Colonic mucosa (tissue), 4 donors: Measurements from ENCODE around the gene MED13L. TPM values are rescaled to one million over a fixed set of nuclear protein-coding genes. Genes with fewer than 3 reads are reported as not detected.

ENCODE experiments used
- DNase-seq: peaks from one replicate; pipeline ENCODE4 v3.0.0-alpha.2; 2020
- H3K27ac ChIP-seq: fragments of 200-600 bp; one replicate; pipeline ENCODE4 v1.8.0; 2021
- H3K27me3 ChIP-seq: fragments of 200-600 bp; one replicate; pipeline ENCODE4 v1.8.0; 2021
- H3K36me3 ChIP-seq: fragments of 200-600 bp; one replicate; pipeline ENCODE4 v1.8.0; 2021
- H3K4me1 ChIP-seq: fragments of 200-600 bp; one replicate; pipeline ENCODE4 v1.8.0; 2021; ENCODE audit warnings: mild to moderate bottlenecking
- H3K4me3 ChIP-seq: fragments of 200-600 bp; one replicate; pipeline ENCODE4 v1.8.0; 2021
- H3K9ac ChIP-seq, 2 donors: one replicate each; pipeline ENCODE4 v1.7.0; 2013; ENCODE audit warnings: control low read depth in 2 of 2, low read depth in 2 of 2, low read length in 2 of 2
- H3K9me3 ChIP-seq: fragments of 200-600 bp; one replicate; pipeline ENCODE4 v1.8.0; 2021
- intact Hi-C: fragments of 100-400 bp; cut with DNase I; formaldehyde crosslinking; loops from one replicate; pipeline ENCODE4 v1.14.1; 2022
- total RNA-seq, 2 donors: library from RNA; stranded (reverse); fragmentation: NEBNext Ultra II Directional in 1 of 2; extraction: Animal tissue kit (Norgen Biotek cat#: 25700) in 1 of 2; gene quantifications; one replicate each; pipeline ENCODE4 v1.2.1, GENCODE V29; 2021
- TF ChIP-seq, protein P1 (sequence below): fragments of 200-600 bp; IDR thresholded peaks from one replicate; pipeline ENCODE4 v1.8.0; 2022; ENCODE audit warnings: antibody characterized with exemption, mild to moderate bottlenecking
- donor health status: healthy.
- donor health status: DM: no; HTN: no; CAD: no.
- donor health status: DM: no; HTN: no; CAD: no.

MED13L gene
- total RNA-seq, 2 donors from 2014 or later: 73.8 to 92.6 TPM

DNA sequence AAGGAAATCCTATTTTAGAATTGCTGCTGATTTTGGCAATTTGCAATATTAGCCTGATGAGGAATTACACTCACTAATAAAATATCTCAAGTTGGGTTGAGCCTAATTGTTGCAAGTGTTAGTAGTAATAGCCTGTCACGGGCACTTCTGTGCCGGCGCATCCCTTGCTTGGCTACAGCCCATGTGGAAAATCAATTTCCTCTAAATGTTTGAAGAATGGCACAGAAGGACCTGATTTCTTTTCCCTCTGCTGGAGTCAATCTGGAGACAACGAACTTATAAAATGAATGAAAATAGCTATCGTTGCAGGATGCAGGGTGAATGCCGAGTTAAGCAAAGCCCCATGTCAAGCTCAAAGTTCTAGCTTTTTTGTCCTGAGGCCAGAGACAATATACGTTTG is 31.2 kb upstream of the MED13L start:
- no peaks in the 10 kb centered on the region for H3K36me3 ChIP-seq
- intact Hi-C loops: no loop called here
- no peak overlapping the region for H3K9ac ChIP-seq
- TF ChIP-seq, protein P1, sequence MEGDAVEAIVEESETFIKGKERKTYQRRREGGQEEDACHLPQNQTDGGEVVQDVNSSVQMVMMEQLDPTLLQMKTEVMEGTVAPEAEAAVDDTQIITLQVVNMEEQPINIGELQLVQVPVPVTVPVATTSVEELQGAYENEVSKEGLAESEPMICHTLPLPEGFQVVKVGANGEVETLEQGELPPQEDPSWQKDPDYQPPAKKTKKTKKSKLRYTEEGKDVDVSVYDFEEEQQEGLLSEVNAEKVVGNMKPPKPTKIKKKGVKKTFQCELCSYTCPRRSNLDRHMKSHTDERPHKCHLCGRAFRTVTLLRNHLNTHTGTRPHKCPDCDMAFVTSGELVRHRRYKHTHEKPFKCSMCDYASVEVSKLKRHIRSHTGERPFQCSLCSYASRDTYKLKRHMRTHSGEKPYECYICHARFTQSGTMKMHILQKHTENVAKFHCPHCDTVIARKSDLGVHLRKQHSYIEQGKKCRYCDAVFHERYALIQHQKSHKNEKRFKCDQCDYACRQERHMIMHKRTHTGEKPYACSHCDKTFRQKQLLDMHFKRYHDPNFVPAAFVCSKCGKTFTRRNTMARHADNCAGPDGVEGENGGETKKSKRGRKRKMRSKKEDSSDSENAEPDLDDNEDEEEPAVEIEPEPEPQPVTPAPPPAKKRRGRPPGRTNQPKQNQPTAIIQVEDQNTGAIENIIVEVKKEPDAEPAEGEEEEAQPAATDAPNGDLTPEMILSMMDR: no peak
- no peaks in the 10 kb centered on the region for H3K9me3 ChIP-seq
- H3K27me3 ChIP-seq: no peaks in the 10 kb centered on the region
- DNase-seq: no peak
- H3K27ac ChIP-seq: no peak overlapping the region
- H3K4me1 ChIP-seq: no peaks in the 10 kb centered on the region
- no peak overlapping the region for H3K4me3 ChIP-seq

DNA sequence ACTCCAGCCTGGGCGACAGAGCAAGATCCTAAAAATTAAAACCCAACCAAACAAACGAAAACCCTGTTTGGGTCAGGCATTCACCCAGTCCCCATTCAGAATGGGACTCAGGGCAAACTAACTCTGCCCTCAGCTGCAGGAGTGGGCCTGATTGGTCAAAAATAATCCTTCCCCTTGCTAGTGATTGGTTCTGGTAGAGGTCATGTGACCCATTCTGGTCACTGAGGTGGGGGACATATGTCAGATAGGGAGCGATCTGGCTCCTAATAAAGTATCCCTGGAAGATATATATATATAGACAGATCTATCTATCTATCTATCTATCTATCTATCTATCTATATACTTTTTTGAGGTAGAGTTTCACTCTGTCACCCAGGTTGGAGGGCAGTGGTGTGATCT is 29.5 kb upstream of the MED13L start:
- no peak for DNase-seq
- Histone ChIP-seq H3K4me3 (no peak overlapping the region), H3K4me1 (no peaks in the 10 kb centered on the region), H3K36me3 (no peaks in the 10 kb centered on the region), H3K9me3 (no peaks in the 10 kb centered on the region), H3K27ac (no peak overlapping the region), H3K27me3 (no peaks in the 10 kb centered on the region), H3K9ac (no peak overlapping the region)
- TF ChIP-seq, protein P1: no peak
- intact Hi-C loops: no loop called here

DNA sequence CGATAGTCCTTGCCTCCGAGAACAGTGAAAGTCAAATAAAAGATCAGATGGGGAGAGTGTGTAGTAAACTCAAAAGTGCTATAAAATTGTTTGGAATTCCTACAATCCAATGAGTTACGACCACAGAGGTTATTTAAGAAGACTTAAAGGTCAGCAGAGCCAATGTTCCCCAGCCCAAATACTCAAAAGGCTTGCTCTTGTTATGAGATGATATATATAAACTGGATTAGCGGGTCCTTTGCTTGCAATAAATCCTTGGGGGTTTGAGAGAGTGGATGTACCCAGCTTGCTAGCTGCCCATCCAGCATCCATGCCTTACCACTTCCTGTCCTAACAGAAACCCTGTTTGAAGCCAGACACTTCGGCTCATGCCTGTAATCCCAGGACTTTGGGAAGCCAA is 29.0 kb upstream of the MED13L start:
- H3K27me3 ChIP-seq: no peaks in the 10 kb centered on the region
- H3K9me3 ChIP-seq: no peaks in the 10 kb centered on the region
- H3K4me1 ChIP-seq: no peaks in the 10 kb centered on the region
- intact Hi-C loops: no loop called here
- DNase-seq: no peak
- no peaks in the 10 kb centered on the region for H3K36me3 ChIP-seq
- TF ChIP-seq, protein P1: no peak
- H3K4me3 ChIP-seq: no peak overlapping the region
- no peak overlapping the region for H3K9ac ChIP-seq
- H3K27ac ChIP-seq: no peak overlapping the region

DNA sequence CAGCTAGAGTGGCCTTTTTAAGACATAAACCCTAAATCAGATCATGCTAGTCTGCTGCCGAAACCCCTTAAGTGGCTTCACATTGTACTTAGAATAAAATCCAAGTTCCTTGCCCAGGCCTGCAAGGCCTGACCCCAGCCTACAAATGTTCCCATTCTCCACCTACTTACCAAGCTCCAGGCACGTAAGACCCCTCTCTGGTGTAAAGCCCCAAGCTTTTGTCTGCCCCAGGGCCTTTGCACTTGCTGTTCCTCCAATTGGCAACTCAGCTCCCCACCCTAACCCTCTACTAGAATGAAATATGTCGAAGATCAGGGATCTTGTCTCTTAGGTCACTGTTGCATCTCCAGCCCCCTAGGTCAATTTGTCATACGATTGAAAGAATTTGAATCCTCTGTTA is 27.1 kb upstream of the MED13L start:
- TF ChIP-seq, protein P1: no peak
- DNase-seq: no peak
- H3K27me3 ChIP-seq: no peaks in the 10 kb centered on the region
- no peaks in the 10 kb centered on the region for H3K36me3 ChIP-seq
- H3K4me1 ChIP-seq: no peaks in the 10 kb centered on the region
- no peak overlapping the region for H3K4me3 ChIP-seq
- no peaks in the 10 kb centered on the region for H3K9me3 ChIP-seq
- intact Hi-C loops: no loop called here
- H3K9ac ChIP-seq: no peak overlapping the region
- no peak overlapping the region for H3K27ac ChIP-seq

DNA sequence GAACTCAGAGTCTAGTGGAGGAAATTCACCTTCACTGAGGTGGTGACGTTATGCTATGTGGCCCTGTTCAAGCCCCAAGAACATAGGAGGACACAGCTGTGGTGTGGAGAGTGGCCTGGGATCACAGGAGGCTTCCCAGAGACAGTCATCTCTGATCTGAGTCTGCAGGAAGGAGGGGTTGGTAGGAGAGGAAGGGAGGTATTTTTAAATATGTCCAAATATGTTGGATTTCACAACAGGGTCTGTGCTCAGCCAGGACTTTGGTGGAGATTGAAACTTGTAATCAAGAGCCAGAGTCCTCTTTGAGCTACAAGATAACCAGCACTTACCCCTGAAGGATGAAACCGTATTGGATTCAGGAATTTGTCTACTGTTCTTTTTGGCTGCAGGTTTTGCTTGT is 26.4 kb upstream of the MED13L start:
- H3K36me3 ChIP-seq: no peaks in the 10 kb centered on the region
- no peaks in the 10 kb centered on the region for H3K4me1 ChIP-seq
- TF ChIP-seq, protein P1: no peak
- H3K9me3 ChIP-seq: no peaks in the 10 kb centered on the region
- H3K9ac ChIP-seq: no peak overlapping the region
- no peak overlapping the region for H3K27ac ChIP-seq
- H3K4me3 ChIP-seq: no peak overlapping the region
- H3K27me3 ChIP-seq: no peaks in the 10 kb centered on the region
- DNase-seq: no peak
- intact Hi-C loops: no loop called here

DNA sequence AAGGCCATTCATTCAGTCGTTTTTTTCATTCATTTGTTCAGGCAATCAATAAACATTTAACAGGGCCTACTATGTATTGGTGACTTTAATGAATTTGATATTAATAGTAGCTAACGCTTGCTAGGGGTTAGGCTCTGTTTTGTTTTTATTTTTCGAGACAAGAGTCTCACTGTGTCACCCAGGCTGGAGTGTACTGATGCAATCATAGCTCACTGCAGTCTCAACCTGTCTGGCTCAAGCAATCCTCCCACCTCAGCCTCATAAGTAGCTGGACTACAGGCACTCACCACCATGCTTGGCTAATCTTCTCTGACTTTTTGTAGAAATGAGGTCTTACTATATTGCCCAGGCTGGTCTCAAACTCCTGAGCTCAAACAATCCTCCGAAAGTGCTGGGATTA is 25.6 kb upstream of the MED13L start:
- Histone ChIP-seq H3K27ac (no peak overlapping the region), H3K27me3 (no peaks in the 10 kb centered on the region), H3K4me3 (no peak overlapping the region), H3K9me3 (no peaks in the 10 kb centered on the region), H3K9ac (no peak overlapping the region), H3K4me1 (no peaks in the 10 kb centered on the region), H3K36me3 (no peaks in the 10 kb centered on the region)
- intact Hi-C loops: no loop called here
- TF ChIP-seq, protein P1: no peak
- no peak for DNase-seq
